Testis (tissue), 3 donors: Measurements from ENCODE around the gene ELP2. TPM values are rescaled to one million over a fixed set of nuclear protein-coding genes. Genes with fewer than 3 reads are reported as not detected.

ENCODE experiments used
- DNase-seq: peaks from one replicate; pipeline ENCODE4 v3.0.0-alpha.2; 2019
- H3K27ac ChIP-seq, 2 donors: fragments of 200-600 bp; sonication (generic); one replicate each; pipeline ENCODE4 v1.5.1; 2019
- H3K27me3 ChIP-seq: fragments of 200-600 bp; sonication (generic); one replicate; pipeline ENCODE4 v1.5.1; 2019
- H3K36me3 ChIP-seq: fragments of 200-600 bp; sonication (generic); one replicate; pipeline ENCODE4 v1.5.1; 2017; ENCODE audit warnings: low read depth; ENCODE audit errors: missing control alignments
- H3K4me1 ChIP-seq: fragments of 200-600 bp; sonication (generic); one replicate; pipeline ENCODE4 v1.5.1; 2019
- H3K4me3 ChIP-seq, 2 donors: fragments of 200-600 bp; sonication (generic); one replicate each; pipeline ENCODE4 v1.5.1; 2017 to 2019
- H3K9me3 ChIP-seq: fragments of 200-600 bp; sonication (generic); one replicate; pipeline ENCODE4 v1.5.1; 2017
- POLR2A ChIP-seq: fragments of 450-650 bp; IDR thresholded peaks from one replicate; pipeline ENCODE4 v1.6.1; 2017; ENCODE audit warnings: antibody characterized with exemption, mild to moderate bottlenecking, moderate library complexity
- WGBS, 2 donors: methylation state at CpG; one replicate each; pipeline ENCODE4 v1.1.5; 2018; 5-methylcytosine and 5-hydroxymethylcytosine counted together
- intact Hi-C: fragments of 100-400 bp; cut with DNase I; formaldehyde crosslinking; loops from one replicate; pipeline ENCODE4 v1.15.1; 2023; ENCODE audit warnings: low total_unique reads
- polyA plus RNA-seq: library from polyadenylated mRNA; stranded (reverse); fragments of 350-450 nt; fragmentation: Illumina TruSeq; extraction: RNeasy Lipid Tissue Mini Kit (QIAGEN cat#74804); gene quantifications from one replicate; pipeline ENCODE4 v1.2.3, GENCODE V29; 2014; ENCODE audit warnings: low read depth, low replicate concordance; ENCODE audit not compliant: insufficient read depth
- total RNA-seq, 2 donors: library from RNA; depleted of rRNA; stranded (reverse); fragments of >200 nt; gene quantifications; one replicate each; pipeline ENCODE4 v1.2.3, GENCODE V29; 2016
- TF ChIP-seq, protein P1 (sequence below), 3 experiments: fragments of 450-650 bp in 2 of 3; fragments of 200-600 bp in 1 of 3; sonication (generic) in 1 of 3; IDR thresholded peaks; one replicate each; pipeline ENCODE4 v1.5.1; 2016 to 2019; ENCODE audit warnings: antibody characterized with exemption in 3 of 3, mild to moderate bottlenecking in 2 of 3, moderate library complexity in 1 of 3

The ELP2 gene
- total and polyA plus RNA-seq, 3 donors from 2014 or later = 81.0 to 95.2 (median 94.8) TPM

GRCh38 chr18:36152781-36153180 lies 23.1 kb downstream of the ELP2 start:
- 64 to 83% methylated on average over 1 of the region's 1 CpG for WGBS, 2 donors
- TF ChIP-seq POLR2A = no peak
- TF ChIP-seq, protein P1, sequence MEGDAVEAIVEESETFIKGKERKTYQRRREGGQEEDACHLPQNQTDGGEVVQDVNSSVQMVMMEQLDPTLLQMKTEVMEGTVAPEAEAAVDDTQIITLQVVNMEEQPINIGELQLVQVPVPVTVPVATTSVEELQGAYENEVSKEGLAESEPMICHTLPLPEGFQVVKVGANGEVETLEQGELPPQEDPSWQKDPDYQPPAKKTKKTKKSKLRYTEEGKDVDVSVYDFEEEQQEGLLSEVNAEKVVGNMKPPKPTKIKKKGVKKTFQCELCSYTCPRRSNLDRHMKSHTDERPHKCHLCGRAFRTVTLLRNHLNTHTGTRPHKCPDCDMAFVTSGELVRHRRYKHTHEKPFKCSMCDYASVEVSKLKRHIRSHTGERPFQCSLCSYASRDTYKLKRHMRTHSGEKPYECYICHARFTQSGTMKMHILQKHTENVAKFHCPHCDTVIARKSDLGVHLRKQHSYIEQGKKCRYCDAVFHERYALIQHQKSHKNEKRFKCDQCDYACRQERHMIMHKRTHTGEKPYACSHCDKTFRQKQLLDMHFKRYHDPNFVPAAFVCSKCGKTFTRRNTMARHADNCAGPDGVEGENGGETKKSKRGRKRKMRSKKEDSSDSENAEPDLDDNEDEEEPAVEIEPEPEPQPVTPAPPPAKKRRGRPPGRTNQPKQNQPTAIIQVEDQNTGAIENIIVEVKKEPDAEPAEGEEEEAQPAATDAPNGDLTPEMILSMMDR (IDR thresholded peaks at IDR 0.05) = no peak
- H3K27me3 ChIP-seq = no peaks in the 10 kb centered on the region
- H3K4me1 ChIP-seq = peaks cover 19% of the 10 kb centered on the region
- intact Hi-C loops = no loop called here
- no peaks in the 10 kb centered on the region for H3K36me3 ChIP-seq
- no peak for DNase-seq
- H3K27ac ChIP-seq = peak overlapping the region in 1 of 2 donors; percentile 69
- H3K9me3 ChIP-seq = no peaks in the 10 kb centered on the region
- no peak overlapping the region for H3K4me3 ChIP-seq

DNA sequence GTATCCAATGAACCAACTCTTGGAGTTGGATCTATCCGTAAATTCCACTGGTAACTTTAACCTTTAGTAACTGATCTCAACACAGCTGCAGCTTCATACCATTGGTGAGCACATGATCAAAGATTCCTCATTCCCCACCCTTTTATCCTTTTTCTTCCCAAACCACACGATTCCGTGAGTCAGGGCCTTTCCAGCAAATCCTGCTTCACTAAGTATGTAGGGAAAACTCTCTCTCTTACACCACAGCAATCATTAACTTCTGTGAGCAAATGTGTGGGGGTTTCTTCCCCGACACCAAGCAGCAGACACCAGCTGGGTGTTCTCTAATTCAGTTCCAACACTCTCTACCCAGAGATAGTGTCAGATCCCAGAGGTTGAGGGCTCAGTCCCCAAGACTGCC lies 23.5 kb downstream of the ELP2 start:
- intact Hi-C loops = no loop called here
- Histone ChIP-seq H3K4me3 (no peak overlapping the region), H3K4me1 (peaks cover 19% of the 10 kb centered on the region), H3K36me3 (no peaks in the 10 kb centered on the region), H3K27me3 (no peaks in the 10 kb centered on the region), H3K27ac (peak overlapping the region; percentile 69 to 87), H3K9me3 (no peaks in the 10 kb centered on the region)
- WGBS, 2 donors = 42 to 44% methylated on average over 4 of the region's 4 CpGs
- no peak for DNase-seq
- no peak for TF ChIP-seq POLR2A
- TF ChIP-seq, protein P1 (IDR thresholded peaks at IDR 0.05) = no peak

DNA sequence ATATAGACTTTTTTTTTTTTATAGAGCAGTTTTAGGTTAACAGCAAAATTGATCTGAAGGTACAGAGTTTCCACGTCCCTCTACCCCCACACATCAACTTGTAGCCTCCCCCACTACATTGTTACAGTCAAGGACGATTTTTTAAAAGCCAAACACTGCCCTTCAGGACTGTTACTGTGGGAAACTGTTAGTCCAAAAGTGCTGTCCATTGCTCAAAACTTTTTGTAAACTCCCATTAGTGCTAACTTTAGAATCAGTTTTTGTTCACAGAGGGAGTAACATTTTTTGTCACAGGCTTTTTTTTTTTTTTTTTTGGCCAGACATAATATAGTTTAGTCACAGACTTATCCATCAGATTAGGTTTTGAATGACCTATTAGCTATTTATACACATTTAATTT lies 24.1 kb downstream of the ELP2 start:
- Histone ChIP-seq H3K4me1 (peaks cover 19% of the 10 kb centered on the region), H3K27ac (peak overlapping the region; percentile 69 to 87), H3K9me3 (no peaks in the 10 kb centered on the region), H3K4me3 (no peak overlapping the region), H3K36me3 (no peaks in the 10 kb centered on the region), H3K27me3 (no peaks in the 10 kb centered on the region)
- WGBS, 2 donors = 28 to 34% methylated on average over 2 of the region's 2 CpGs
- TF ChIP-seq, protein P1 (IDR thresholded peaks at IDR 0.05) = no peak
- TF ChIP-seq POLR2A = no peak
- intact Hi-C loops = no loop called here
- DNase-seq = peak; percentile 31

DNA sequence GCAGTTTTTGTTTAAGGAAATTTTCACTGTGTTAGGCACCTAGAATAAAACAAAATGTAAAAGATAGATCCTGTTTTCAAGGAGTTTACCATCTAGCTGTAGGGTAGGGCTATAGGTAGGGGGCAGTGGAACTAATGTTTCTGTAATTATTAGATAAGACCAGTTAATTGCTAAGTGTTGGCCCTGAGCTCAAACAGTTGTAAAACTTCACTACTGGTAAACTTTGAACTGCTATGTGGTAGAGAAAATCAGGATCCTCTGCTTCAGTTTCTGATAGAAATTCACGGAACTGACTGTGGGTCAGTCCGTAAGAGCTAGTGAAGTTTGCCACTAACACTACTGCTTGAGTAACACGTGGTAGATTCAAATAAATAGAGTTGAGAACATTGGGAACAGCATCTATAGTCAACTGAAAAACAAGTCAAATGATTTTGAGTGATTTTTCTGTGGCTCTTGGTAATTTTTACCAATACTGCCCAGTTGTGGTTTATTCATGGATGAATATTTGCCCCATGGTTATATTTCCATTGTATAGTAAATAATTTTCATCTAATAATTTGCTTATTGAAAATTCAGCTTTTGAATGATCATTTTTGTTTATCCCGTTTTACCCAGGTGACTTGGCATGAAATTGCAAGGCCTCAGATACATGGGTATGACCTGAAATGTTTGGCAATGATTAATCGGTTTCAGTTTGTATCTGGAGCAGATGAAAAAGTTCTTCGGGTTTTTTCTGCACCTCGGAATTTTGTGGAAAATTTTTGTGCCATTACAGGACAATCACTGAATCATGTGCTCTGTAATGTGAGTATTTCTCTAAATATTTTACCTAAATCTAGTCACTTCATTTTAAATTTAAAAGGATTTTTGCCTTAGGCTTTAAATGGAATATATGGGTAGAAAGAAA lies 26.4 kb downstream of the ELP2 start:
- TF ChIP-seq, protein P1 (IDR thresholded peaks at IDR 0.05) = no peak
- no peak for TF ChIP-seq POLR2A

More for the DNA sequence above, 26.4 kb downstream of the ELP2 start:
- H3K27me3 ChIP-seq = no peaks in the 10 kb centered on the region
- intact Hi-C loops = no loop called here
- no peaks in the 10 kb centered on the region for H3K36me3 ChIP-seq
- H3K9me3 ChIP-seq = no peaks in the 10 kb centered on the region
- 93 to 96% methylated on average over 7 of the region's 7 CpGs for WGBS, 2 donors
- no peak overlapping the region for H3K27ac ChIP-seq
- H3K4me1 ChIP-seq = peaks cover 15% of the 10 kb centered on the region
- no peak for DNase-seq
- no peak overlapping the region for H3K4me3 ChIP-seq
